KMS-11 (cell line): Measurements from ENCODE around the gene SHC2.

Experiments used
- H2AFZ ChIP-seq: fragments of 200-600 bp; sonication (generic); 2 replicates; pipeline ENCODE4 v1.6.1; 2016; ENCODE audit warnings: antibody characterized with exemption, mixed run types, low read depth
- H3K27ac ChIP-seq: fragments of 200-600 bp; sonication (generic); 2 replicates; pipeline ENCODE4 v1.6.1; 2016; ENCODE audit warnings: mild to moderate bottlenecking, mixed run types
- H3K27me3 ChIP-seq: fragments of 200-600 bp; sonication (generic); 2 replicates; pipeline ENCODE4 v1.6.1; 2017; ENCODE audit warnings: mild to moderate bottlenecking, low read depth, mixed run types, moderate library complexity; ENCODE audit not compliant: insufficient read depth
- H3K36me3 ChIP-seq: fragments of 200-600 bp; sonication (generic); 2 replicates; pipeline ENCODE4 v1.6.1; 2017; ENCODE audit warnings: mild to moderate bottlenecking, mixed run types; ENCODE audit not compliant: insufficient read depth
- H3K4me1 ChIP-seq: fragments of 200-600 bp; sonication (generic); 2 replicates; pipeline ENCODE4 v1.6.1; 2016; ENCODE audit warnings: mild to moderate bottlenecking, low read depth, mixed run types; ENCODE audit not compliant: poor library complexity, severe bottlenecking
- H3K4me2 ChIP-seq: fragments of 200-600 bp; sonication (generic); 2 replicates; pipeline ENCODE4 v1.7.0; 2016; ENCODE audit warnings: mild to moderate bottlenecking, mixed run types
- H3K4me3 ChIP-seq: fragments of 200-600 bp; sonication (generic); IDR thresholded peaks from 2 replicates; pipeline ENCODE4 v1.6.1; 2017; ENCODE audit warnings: low read depth, low read length, mixed read lengths; ENCODE audit not compliant: insufficient read depth
- H3K79me2 ChIP-seq: fragments of 200-600 bp; sonication (generic); 2 replicates; pipeline ENCODE4 v1.6.1; 2016; ENCODE audit warnings: low read depth, mixed run types; ENCODE audit not compliant: insufficient read depth
- H3K9ac ChIP-seq: fragments of 200-600 bp; sonication (generic); 2 replicates; pipeline ENCODE4 v1.6.1; 2016; ENCODE audit warnings: mild to moderate bottlenecking, mixed run types
- H4K20me1 ChIP-seq: fragments of 200-600 bp; sonication (generic); 2 replicates; pipeline ENCODE4 v1.6.1; 2016; ENCODE audit warnings: mild to moderate bottlenecking, mixed run types; ENCODE audit not compliant: insufficient read depth
- TF ChIP-seq, protein P1 (sequence below): fragments of 200-600 bp; sonication (generic); conservative IDR thresholded peaks from 2 replicates; pipeline ENCODE4 v1.6.1; 2017; ENCODE audit warnings: low read depth, mild to moderate bottlenecking, antibody characterized with exemption, low read length, moderate library complexity, mixed read lengths

The SHC2 gene

DNA sequence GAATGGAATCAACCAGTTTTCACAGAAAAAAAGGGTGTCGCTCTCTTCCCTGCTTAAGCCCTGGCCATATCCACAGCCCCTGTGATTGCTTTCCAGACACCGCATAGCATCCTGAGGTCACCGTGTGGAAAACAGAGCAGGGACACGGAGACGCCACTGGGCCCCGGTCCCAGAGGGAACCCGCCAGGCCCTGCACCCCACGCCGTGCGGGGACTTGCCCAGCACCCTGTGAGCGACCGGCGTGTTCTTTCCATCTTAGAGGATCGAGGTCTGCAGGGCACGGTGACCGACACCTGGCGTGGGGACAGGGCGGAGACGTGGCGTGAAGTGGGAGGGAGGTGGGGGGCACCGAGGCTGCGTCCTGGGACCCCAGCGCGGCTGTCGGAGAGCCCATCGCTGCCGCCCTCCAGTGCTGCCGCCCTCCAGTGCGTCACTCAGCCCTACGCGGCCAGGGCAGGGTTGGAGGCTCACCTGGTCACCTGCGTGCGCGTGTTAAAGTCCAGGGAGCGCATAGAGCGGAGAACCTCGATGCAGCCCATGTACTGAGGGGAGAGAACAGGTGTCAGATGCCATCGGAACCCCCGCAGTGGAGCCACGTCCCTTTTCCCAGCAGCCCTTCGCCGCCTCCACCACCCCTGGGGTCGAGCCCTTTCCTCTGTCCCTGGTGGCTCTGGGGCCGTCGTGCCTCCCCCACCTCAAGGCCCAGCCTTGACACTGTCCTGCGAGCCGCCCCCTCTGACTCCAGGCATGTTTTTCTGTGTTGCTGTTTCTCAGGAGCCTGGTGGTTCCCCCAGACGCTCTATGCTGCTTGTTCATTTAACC, 20.2 kb downstream of the SHC2 start:
- no peaks in the 10 kb centered on the region for H3K79me2 ChIP-seq
- no peaks in the 10 kb centered on the region for H4K20me1 ChIP-seq
- H3K27ac ChIP-seq, result no peak overlapping the region
- peaks cover 41% of the 10 kb centered on the region for H3K27me3 ChIP-seq
- H3K4me3 ChIP-seq, result no peak overlapping the region
- no peak overlapping the region for H3K9ac ChIP-seq
- no peaks in the 10 kb centered on the region for H3K36me3 ChIP-seq
- no peak overlapping the region for H2AFZ ChIP-seq
- no peaks in the 10 kb centered on the region for H3K4me1 ChIP-seq
- TF ChIP-seq, protein P1, sequence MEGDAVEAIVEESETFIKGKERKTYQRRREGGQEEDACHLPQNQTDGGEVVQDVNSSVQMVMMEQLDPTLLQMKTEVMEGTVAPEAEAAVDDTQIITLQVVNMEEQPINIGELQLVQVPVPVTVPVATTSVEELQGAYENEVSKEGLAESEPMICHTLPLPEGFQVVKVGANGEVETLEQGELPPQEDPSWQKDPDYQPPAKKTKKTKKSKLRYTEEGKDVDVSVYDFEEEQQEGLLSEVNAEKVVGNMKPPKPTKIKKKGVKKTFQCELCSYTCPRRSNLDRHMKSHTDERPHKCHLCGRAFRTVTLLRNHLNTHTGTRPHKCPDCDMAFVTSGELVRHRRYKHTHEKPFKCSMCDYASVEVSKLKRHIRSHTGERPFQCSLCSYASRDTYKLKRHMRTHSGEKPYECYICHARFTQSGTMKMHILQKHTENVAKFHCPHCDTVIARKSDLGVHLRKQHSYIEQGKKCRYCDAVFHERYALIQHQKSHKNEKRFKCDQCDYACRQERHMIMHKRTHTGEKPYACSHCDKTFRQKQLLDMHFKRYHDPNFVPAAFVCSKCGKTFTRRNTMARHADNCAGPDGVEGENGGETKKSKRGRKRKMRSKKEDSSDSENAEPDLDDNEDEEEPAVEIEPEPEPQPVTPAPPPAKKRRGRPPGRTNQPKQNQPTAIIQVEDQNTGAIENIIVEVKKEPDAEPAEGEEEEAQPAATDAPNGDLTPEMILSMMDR, result no peak
- no peak overlapping the region for H3K4me2 ChIP-seq

DNA sequence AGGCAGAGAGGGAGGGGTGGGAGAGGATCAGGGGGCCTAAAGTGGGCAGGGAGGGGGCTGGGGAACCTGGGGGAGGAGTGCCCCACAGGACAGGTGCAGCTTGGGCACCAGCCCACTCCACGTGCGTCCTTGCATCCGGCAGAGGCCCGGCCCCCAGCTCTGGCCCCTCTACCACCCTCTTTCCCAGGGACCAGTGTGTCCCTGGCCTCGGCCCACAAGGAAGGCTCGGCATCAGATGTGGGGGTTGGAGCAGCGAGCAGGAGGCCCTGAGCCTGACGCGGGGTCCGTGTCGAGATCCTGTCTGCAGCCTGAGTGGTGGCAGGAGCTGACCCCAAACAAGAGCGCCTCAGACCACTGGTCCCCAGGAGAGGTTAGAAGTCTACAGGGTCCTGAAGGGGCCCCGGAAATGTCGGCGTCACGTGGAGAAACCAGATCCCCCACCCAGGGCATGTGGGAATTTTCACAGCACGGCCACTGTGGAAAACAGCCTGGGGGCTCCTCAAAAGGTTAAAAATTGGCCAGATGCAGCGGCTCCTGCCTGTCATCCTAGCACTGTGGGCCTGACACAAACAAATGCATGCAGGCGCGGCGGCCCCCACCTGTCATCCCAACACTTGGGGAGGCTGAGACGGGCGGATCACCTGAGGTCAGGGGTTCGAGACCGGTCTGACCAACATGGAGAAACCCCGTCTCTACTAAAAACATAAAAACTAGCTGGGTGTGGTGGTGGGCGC, 21.5 kb downstream of the SHC2 start:
- H3K4me3 ChIP-seq, result no peak overlapping the region
- H3K4me1 ChIP-seq, result no peaks in the 10 kb centered on the region
- H3K4me2 ChIP-seq, result no peak overlapping the region
- peaks cover 41% of the 10 kb centered on the region for H3K27me3 ChIP-seq
- TF ChIP-seq, protein P1, result no peak
- H3K79me2 ChIP-seq, result no peaks in the 10 kb centered on the region
- H2AFZ ChIP-seq, result no peak overlapping the region
- H3K36me3 ChIP-seq, result no peaks in the 10 kb centered on the region
- H4K20me1 ChIP-seq, result no peaks in the 10 kb centered on the region
- H3K9ac ChIP-seq, result no peak overlapping the region
- no peak overlapping the region for H3K27ac ChIP-seq

DNA sequence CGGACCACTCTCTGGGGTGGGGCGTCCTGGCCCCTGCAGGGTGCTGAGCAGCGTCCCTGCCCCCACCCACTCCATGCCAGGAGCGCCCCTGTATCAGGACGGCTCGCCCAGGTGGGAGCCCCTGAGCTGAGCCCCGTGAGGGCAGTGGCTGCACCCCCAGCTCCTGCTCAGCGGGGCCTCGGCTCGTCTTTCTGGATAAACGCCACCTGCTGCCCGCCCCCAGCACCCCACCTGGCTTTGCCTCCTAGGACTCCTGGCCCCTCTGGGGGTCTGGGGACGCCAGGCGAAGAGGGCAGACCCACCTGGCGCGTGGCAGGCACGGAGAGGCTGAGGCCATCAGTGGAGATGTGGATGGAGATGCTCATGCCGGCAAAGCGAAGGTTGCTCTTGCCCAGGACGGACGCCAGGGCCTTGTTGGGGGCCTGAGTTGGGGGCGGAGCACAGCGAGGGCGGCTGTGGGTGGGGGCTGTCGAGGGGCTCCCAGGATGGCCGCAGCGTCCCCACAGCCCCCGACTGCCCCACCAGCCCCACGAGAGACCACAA, 22.3 kb downstream of the SHC2 start:
- Histone ChIP-seq H3K27me3 (peaks cover 41% of the 10 kb centered on the region), H3K4me1 (no peaks in the 10 kb centered on the region), H3K79me2 (no peaks in the 10 kb centered on the region), H4K20me1 (no peaks in the 10 kb centered on the region), H2AFZ (no peak overlapping the region), H3K36me3 (no peaks in the 10 kb centered on the region), H3K4me3 (no peak overlapping the region), H3K4me2 (no peak overlapping the region), H3K27ac (no peak overlapping the region), H3K9ac (no peak overlapping the region)
- TF ChIP-seq, protein P1, result no peak

DNA sequence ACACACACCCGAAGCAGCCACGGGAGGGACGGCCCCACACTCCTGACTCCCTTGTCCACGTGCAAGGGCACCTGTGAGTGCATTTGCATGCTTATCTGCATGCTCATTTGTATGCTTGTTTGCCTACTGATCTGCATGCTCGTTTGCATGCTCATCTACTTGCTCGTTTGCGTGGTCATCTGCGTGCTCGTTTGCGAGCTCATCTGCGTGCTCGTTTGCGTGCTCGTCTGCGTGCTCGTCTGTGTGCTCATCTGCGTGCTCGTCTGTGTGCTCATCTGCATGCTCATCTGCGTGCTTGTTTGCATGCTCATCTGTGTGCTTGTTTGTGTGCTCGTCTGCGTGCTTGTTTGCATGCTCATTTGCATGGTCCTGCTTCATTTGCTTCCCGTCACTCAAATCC, 23.8 kb downstream of the SHC2 start:
- H3K4me2 ChIP-seq, result no peak overlapping the region
- no peak overlapping the region for H3K27ac ChIP-seq
- peaks cover 41% of the 10 kb centered on the region for H3K27me3 ChIP-seq
- H4K20me1 ChIP-seq, result no peaks in the 10 kb centered on the region
- no peak overlapping the region for H3K9ac ChIP-seq
- H3K36me3 ChIP-seq, result no peaks in the 10 kb centered on the region
- H2AFZ ChIP-seq, result no peak overlapping the region
- H3K79me2 ChIP-seq, result no peaks in the 10 kb centered on the region
- no peaks in the 10 kb centered on the region for H3K4me1 ChIP-seq
- TF ChIP-seq, protein P1, result no peak
- no peak overlapping the region for H3K4me3 ChIP-seq
